H9 (cell line): ENCODE measurements around the gene EEF1A2. TPM values are rescaled to one million over a fixed set of nuclear protein-coding genes. Genes with fewer than 3 reads are reported as not detected.

Experiments used
- DNase-seq: peaks from one replicate; pipeline ENCODE4 v3.0.0-alpha.2; 2017
- H2AFZ ChIP-seq: one replicate; pipeline ENCODE4 v1.6.1; 2013; ENCODE audit warnings: mild to moderate bottlenecking, low read length, control low read depth, moderate library complexity
- H2AK5ac ChIP-seq: 2 replicates; pipeline ENCODE4 v1.6.1; 2013; ENCODE audit warnings: low read length, control low read depth, mixed read lengths; ENCODE audit not compliant: insufficient read length
- H2BK120ac ChIP-seq: one replicate; pipeline ENCODE4 v1.6.1; 2013; ENCODE audit warnings: low read depth, mild to moderate bottlenecking, low read length, control low read depth, inconsistent platforms; ENCODE audit not compliant: poor library complexity, severe bottlenecking
- H2BK12ac ChIP-seq: 2 replicates; pipeline ENCODE4 v1.6.1; 2013; ENCODE audit warnings: low read length, control low read depth, mixed read lengths, low read depth; ENCODE audit not compliant: insufficient read length
- H2BK15ac ChIP-seq: 2 replicates; pipeline ENCODE4 v1.6.1; 2013; ENCODE audit warnings: low read depth, low read length, control low read depth
- H2BK20ac ChIP-seq: one replicate; pipeline ENCODE4 v1.6.1; 2013; ENCODE audit warnings: low read depth, mild to moderate bottlenecking, low read length, control low read depth, inconsistent platforms; ENCODE audit not compliant: poor library complexity, severe bottlenecking
- H2BK5ac ChIP-seq: 2 replicates; pipeline ENCODE4 v1.6.1; 2013; ENCODE audit warnings: low read length, control low read depth, mixed read lengths; ENCODE audit not compliant: insufficient read length
- H3K14ac ChIP-seq: 2 replicates; pipeline ENCODE4 v1.6.1; 2013; ENCODE audit warnings: low read length, control low read depth; ENCODE audit not compliant: insufficient read depth
- H3K18ac ChIP-seq: 2 replicates; pipeline ENCODE4 v1.6.1; 2013; ENCODE audit warnings: low read depth, mild to moderate bottlenecking, mixed read lengths, low read length, control low read depth; ENCODE audit not compliant: insufficient read length
- H3K23ac ChIP-seq: 2 replicates; pipeline ENCODE4 v1.6.1; 2013; ENCODE audit warnings: low read length, control low read depth, mixed read lengths, low read depth; ENCODE audit not compliant: insufficient read length
- H3K23me2 ChIP-seq: 2 replicates; pipeline ENCODE4 v1.6.1; 2013; ENCODE audit warnings: low read depth, mild to moderate bottlenecking, mixed read lengths, low read length, control low read depth; ENCODE audit not compliant: insufficient read length, poor library complexity, severe bottlenecking
- H3K27ac ChIP-seq: 2 replicates; pipeline ENCODE4 v1.5.1; 2013; ENCODE audit warnings: low read length, control low read depth, mixed read lengths, low read depth; ENCODE audit not compliant: insufficient read length
- H3K27me3 ChIP-seq: 2 replicates; pipeline ENCODE4 v1.6.1; 2013; ENCODE audit warnings: low read length, control low read depth, inconsistent platforms; ENCODE audit not compliant: insufficient read depth
- H3K4ac ChIP-seq: 2 replicates; pipeline ENCODE4 v1.6.1; 2013; ENCODE audit warnings: low read depth, mild to moderate bottlenecking, control low read depth, inconsistent platforms, low read length, moderate library complexity
- H3K4me1 ChIP-seq: 2 replicates; pipeline ENCODE4 v1.6.1; 2013; ENCODE audit warnings: low read length, control low read depth, inconsistent platforms; ENCODE audit not compliant: insufficient read depth
- H3K4me2 ChIP-seq: 2 replicates; pipeline ENCODE4 v1.6.1; 2013; ENCODE audit warnings: low read length, control low read depth, mixed read lengths; ENCODE audit not compliant: insufficient read length, insufficient read depth
- H3K56ac ChIP-seq: 2 replicates; pipeline ENCODE4 v1.6.1; 2013; ENCODE audit warnings: low read depth, mild to moderate bottlenecking, mixed read lengths, low read length, control low read depth; ENCODE audit not compliant: insufficient read length
- H3K79me1 ChIP-seq: 2 replicates; pipeline ENCODE4 v1.6.1; 2013; ENCODE audit warnings: low read depth, mild to moderate bottlenecking, moderate library complexity, low read length, control low read depth, inconsistent platforms; ENCODE audit not compliant: insufficient read depth, poor library complexity, severe bottlenecking
- H3K79me2 ChIP-seq: 2 replicates; pipeline ENCODE4 v1.6.1; 2013; ENCODE audit warnings: low read length, control low read depth, inconsistent platforms; ENCODE audit not compliant: insufficient read depth
- H3K9ac ChIP-seq: 2 replicates; pipeline ENCODE4 v1.6.1; 2013; ENCODE audit warnings: low read length, control low read depth, mixed read lengths; ENCODE audit not compliant: insufficient read length; ENCODE audit errors: extremely low read depth
- H3K9me3 ChIP-seq: one replicate; pipeline ENCODE4 v1.6.1; 2013; ENCODE audit warnings: low read depth, low read length, inconsistent platforms; ENCODE audit not compliant: control insufficient read depth
- H3T11ph ChIP-seq: one replicate; pipeline ENCODE4 v1.6.1; 2013; ENCODE audit warnings: mild to moderate bottlenecking, low read length, control low read depth, inconsistent platforms
- H4K20me1 ChIP-seq: one replicate; pipeline ENCODE4 v1.6.1; 2013; ENCODE audit not compliant: control insufficient read depth, insufficient read length, insufficient read depth
- H4K5ac ChIP-seq: 2 replicates; pipeline ENCODE4 v1.6.1; 2013; ENCODE audit warnings: low read depth, mild to moderate bottlenecking, mixed read lengths, low read length, control low read depth; ENCODE audit not compliant: insufficient read length
- H4K8ac ChIP-seq: replicated peaks from 2 replicates; pipeline ENCODE4 v1.6.1; 2013; ENCODE audit warnings: low read length, control low read depth, mixed read lengths, low read depth; ENCODE audit not compliant: insufficient read length
- H4K91ac ChIP-seq: 2 replicates; pipeline ENCODE4 v1.6.1; 2013; ENCODE audit warnings: low read depth, mild to moderate bottlenecking, moderate library complexity, mixed read lengths, low read length, control low read depth; ENCODE audit not compliant: insufficient read length
- H3K27ac Mint-ChIP-seq, 3 experiments: 2 replicates in 2 of 3; 3 replicates in 1 of 3; pipeline ENCODE4 v1.8.0; 2020 to 2021; ENCODE audit warnings: mixed read lengths in 3 of 3, mild to moderate bottlenecking in 1 of 3, moderate library complexity in 1 of 3
- H3K27me3 Mint-ChIP-seq: 2 replicates; pipeline ENCODE4 v1.8.0; 2021; ENCODE audit warnings: low read depth, mild to moderate bottlenecking, moderate library complexity, mixed read lengths
- H3K36me3 Mint-ChIP-seq, 3 experiments: 2 replicates in 2 of 3; 3 replicates in 1 of 3; pipeline ENCODE4 v1.8.0; 2020 to 2021; ENCODE audit warnings: low read depth in 3 of 3, mixed read lengths in 3 of 3; ENCODE audit not compliant: insufficient read depth in 1 of 3
- H3K4me1 Mint-ChIP-seq, 2 experiments: 2 replicates each; pipeline ENCODE4 v1.8.0; 2020; ENCODE audit warnings: mixed read lengths in 2 of 2
- H3K4me3 Mint-ChIP-seq, 2 experiments: 2 replicates in 1 of 2; 3 replicates in 1 of 2; pipeline ENCODE4 v1.8.0; 2020 to 2021; ENCODE audit warnings: mild to moderate bottlenecking in 2 of 2, mixed read lengths in 2 of 2, moderate library complexity in 1 of 2
- H3K9me3 Mint-ChIP-seq, 2 experiments: 2 replicates in 1 of 2; 3 replicates in 1 of 2; pipeline ENCODE4 v1.8.0; 2020; ENCODE audit warnings: mild to moderate bottlenecking in 2 of 2, mixed read lengths in 2 of 2, moderate library complexity in 1 of 2
- CTCF ChIP-seq: fragments of 200-600 bp; sonication (generic); conservative IDR thresholded peaks from 3 replicates; pipeline ENCODE4 v1.8.0; 2021; ENCODE audit warnings: antibody characterized with exemption, mild to moderate bottlenecking
- WGBS: extraction: QIAGEN DNeasy Blood & Tissue Kit; methylation state at CpG from one replicate; pipeline ENCODE4 v1.1.7; 2013; ENCODE audit warnings: missing lambda C conversion rate, low lambda C conversion rate, mixed read lengths; ENCODE audit not compliant: insufficient read length; ENCODE audit errors: extremely low coverage; 5-methylcytosine and 5-hydroxymethylcytosine counted together
- total RNA-seq: library from RNA; stranded (reverse); gene quantifications from 2 replicates; pipeline ENCODE4 v1.2.1, GENCODE V29; 2021

EEF1A2 gene
- total RNA-seq, 1 experiment from 2014 or later: 27.4 TPM

DNA sequence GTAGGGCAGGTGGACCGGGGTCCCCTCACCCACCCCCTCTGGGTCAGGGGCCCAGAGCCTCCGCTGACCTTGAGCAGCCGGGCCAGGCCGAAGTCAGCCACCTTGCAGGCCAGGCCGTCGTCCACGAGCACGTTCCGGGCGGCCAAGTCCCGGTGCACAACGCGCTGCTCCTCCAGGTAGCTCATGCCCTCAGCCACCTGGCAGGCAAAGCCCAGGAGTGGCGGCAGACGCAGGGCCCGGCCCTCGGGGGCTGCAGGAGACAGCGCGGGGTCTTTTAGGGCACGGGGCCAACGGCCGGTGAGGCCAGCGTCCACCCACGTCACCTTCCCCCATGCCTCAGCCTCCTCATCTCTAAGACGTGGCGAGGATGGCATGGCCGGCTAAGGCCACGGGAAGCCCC lies 42.5 kb upstream of the EEF1A2 start:
- no peak overlapping the region for H2AK5ac ChIP-seq
- no peak overlapping the region for H4K5ac ChIP-seq
- no peaks in the 10 kb centered on the region for H3K23me2 ChIP-seq
- no peak for TF ChIP-seq CTCF
- no peaks in the 10 kb centered on the region for H3K79me1 ChIP-seq
- H4K20me1 ChIP-seq: no peaks in the 10 kb centered on the region
- no peak overlapping the region for H3K27ac Mint-ChIP-seq
- H3K4me1 ChIP-seq: no peaks in the 10 kb centered on the region
- H3K27me3 ChIP-seq: no peaks in the 10 kb centered on the region
- H3K56ac ChIP-seq: no peak overlapping the region
- H3K9me3 Mint-ChIP-seq: no peaks in the 10 kb centered on the region
- no peak overlapping the region for H3K4me3 Mint-ChIP-seq
- H3K4me2 ChIP-seq: no peak overlapping the region
- H2BK15ac ChIP-seq: no peak overlapping the region
- no peak overlapping the region for H2AFZ ChIP-seq
- H3K9me3 ChIP-seq: no peaks in the 10 kb centered on the region
- no peak overlapping the region for H3K9ac ChIP-seq
- H2BK120ac ChIP-seq: no peak overlapping the region
- H4K8ac ChIP-seq: no peak overlapping the region
- no peaks in the 10 kb centered on the region for H3K79me2 ChIP-seq
- DNase-seq: no peak
- no peak overlapping the region for H3K18ac ChIP-seq
- no peak overlapping the region for H4K91ac ChIP-seq
- no peak overlapping the region for H2BK5ac ChIP-seq
- no peak overlapping the region for H3K4ac ChIP-seq
- no peak overlapping the region; the same call in 1 of the 2 replicates for H3K14ac ChIP-seq
- no peaks in the 10 kb centered on the region for H3K27me3 Mint-ChIP-seq
- H3K4me1 Mint-ChIP-seq: peaks cover 5% of the 10 kb centered on the region in 2 experiments; a peak in 3 of 4 replicates
- no peak overlapping the region for H3K27ac ChIP-seq
- no CpG with 5 or more reads among the region's 28 CpGs for WGBS
- H2BK20ac ChIP-seq: no peak overlapping the region
- no peak overlapping the region for H2BK12ac ChIP-seq
- no peaks in the 10 kb centered on the region for H3K36me3 Mint-ChIP-seq
- no peak overlapping the region for H3T11ph ChIP-seq
- H3K23ac ChIP-seq: no peak overlapping the region
